Ishikawa (cell line): ENCODE data around the gene PCDHA7.

ENCODE experiments used
- CEBPB ChIP-seq: IDR thresholded peaks from 2 replicates; pipeline ENCODE4 v1.6.1; 2012
- EGR1 ChIP-seq: IDR thresholded peaks from 2 replicates; pipeline ENCODE4 v1.6.1; 2012
- EP300 ChIP-seq: IDR thresholded peaks from 2 replicates; pipeline ENCODE4 v1.6.1; 2012; ENCODE audit warnings: borderline replicate concordance
- FOXM1 ChIP-seq: IDR thresholded peaks from 2 replicates; pipeline ENCODE4 v1.6.1; 2012; ENCODE audit warnings: low read depth, borderline replicate concordance
- RAD21 ChIP-seq: IDR thresholded peaks from 2 replicates; pipeline ENCODE4 v1.6.1; 2012; ENCODE audit warnings: low read depth
- TCF12 ChIP-seq: IDR thresholded peaks from 2 replicates; pipeline ENCODE4 v1.6.1; 2012; ENCODE audit warnings: low read depth
- ZBTB7A ChIP-seq: IDR thresholded peaks from 2 replicates; pipeline ENCODE4 v1.6.1; 2012; ENCODE audit warnings: low read depth
- TF ChIP-seq, protein P1 (sequence below): IDR thresholded peaks from 2 replicates; pipeline ENCODE4 v1.6.1; 2012
- TF ChIP-seq, protein P2 (sequence below): IDR thresholded peaks from 2 replicates; pipeline ENCODE4 v1.6.1; 2012; ENCODE audit warnings: low read depth, mild to moderate bottlenecking
- TF ChIP-seq, protein P3 (sequence below): IDR thresholded peaks from 2 replicates; pipeline ENCODE4 v1.6.1; 2012

The PCDHA7 gene

DNA sequence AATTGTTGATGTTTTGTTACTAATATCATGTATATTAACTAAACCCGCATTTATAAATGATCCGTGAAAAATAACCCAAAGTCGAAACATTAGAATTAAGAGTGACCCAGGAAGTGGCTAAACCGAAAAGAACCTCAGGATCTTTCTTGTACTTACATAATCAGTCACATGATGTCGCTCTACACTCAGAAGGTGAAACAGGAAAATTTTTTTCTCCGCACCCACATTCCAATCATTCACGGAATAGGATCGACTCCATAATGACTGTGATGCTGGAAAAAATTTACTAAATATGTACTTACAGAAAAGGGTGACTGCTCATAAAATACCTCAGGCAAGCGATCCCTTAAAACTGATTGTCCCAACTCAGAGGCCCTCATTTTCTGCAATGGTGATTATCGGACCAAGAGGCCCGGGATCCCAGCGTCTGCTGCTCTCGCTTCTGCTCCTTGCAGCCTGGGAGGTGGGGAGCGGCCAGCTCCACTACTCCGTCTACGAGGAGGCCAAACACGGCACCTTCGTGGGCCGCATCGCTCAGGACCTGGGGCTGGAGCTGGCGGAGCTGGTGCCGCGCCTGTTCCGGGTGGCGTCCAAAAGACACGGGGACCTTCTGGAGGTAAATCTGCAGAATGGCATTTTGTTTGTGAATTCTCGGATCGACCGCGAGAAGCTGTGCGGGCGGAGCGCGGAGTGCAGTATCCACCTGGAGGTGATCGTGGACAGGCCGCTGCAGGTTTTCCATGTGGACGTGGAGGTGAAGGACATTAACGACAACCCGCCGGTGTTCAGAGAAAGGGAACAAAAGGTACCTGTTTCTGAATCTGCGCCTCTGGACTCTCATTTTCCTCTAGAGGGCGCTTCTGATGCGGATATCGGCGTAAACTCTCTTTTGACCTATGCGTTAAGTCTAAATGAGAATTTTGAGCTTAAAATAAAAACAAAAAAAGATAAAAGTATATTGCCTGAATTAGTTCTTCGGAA lies 41.3 kb downstream of the PCDHA7 start, which contains the start of gene PCDHA12:
Gene PCDHA12 (plus strand): TSS at position 224 of the 981 bp plus-strand sequence. CDS start 165 bp downstream, at position 389.
- TF ChIP-seq, protein P1, sequence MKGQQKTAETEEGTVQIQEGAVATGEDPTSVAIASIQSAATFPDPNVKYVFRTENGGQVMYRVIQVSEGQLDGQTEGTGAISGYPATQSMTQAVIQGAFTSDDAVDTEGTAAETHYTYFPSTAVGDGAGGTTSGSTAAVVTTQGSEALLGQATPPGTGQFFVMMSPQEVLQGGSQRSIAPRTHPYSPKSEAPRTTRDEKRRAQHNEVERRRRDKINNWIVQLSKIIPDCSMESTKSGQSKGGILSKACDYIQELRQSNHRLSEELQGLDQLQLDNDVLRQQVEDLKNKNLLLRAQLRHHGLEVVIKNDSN = no peak
- TF ChIP-seq TCF12 = no peak
- TF ChIP-seq FOXM1 = no peak
- TF ChIP-seq EP300 = no peak
- no peak for TF ChIP-seq CEBPB
- TF ChIP-seq RAD21 = no peak
- no peak for TF ChIP-seq EGR1
- TF ChIP-seq ZBTB7A = no peak

DNA sequence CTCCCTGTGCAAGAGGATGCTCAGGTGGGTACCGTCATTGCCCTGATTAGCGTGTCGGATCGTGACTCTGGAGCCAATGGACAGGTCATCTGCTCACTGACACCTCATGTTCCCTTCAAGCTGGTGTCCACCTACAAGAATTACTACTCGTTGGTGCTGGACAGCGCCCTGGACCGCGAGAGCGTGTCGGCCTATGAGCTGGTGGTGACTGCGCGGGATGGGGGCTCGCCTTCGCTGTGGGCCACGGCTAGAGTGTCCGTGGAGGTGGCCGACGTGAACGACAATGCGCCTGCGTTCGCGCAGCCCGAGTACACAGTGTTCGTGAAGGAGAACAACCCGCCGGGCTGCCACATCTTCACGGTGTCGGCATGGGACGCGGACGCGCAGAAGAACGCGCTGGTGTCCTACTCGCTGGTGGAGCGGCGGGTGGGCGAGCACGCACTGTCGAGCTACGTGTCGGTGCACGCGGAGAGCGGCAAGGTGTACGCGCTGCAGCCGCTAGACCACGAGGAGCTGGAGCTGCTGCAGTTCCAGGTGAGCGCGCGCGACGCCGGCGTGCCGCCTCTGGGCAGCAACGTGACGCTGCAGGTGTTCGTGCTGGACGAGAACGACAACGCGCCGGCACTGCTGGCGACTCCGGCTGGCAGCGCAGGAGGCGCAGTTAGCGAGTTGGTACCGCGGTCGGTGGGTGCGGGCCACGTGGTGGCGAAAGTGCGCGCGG lies 42.6 kb downstream of the PCDHA7 start:
- TF ChIP-seq, protein P2, sequence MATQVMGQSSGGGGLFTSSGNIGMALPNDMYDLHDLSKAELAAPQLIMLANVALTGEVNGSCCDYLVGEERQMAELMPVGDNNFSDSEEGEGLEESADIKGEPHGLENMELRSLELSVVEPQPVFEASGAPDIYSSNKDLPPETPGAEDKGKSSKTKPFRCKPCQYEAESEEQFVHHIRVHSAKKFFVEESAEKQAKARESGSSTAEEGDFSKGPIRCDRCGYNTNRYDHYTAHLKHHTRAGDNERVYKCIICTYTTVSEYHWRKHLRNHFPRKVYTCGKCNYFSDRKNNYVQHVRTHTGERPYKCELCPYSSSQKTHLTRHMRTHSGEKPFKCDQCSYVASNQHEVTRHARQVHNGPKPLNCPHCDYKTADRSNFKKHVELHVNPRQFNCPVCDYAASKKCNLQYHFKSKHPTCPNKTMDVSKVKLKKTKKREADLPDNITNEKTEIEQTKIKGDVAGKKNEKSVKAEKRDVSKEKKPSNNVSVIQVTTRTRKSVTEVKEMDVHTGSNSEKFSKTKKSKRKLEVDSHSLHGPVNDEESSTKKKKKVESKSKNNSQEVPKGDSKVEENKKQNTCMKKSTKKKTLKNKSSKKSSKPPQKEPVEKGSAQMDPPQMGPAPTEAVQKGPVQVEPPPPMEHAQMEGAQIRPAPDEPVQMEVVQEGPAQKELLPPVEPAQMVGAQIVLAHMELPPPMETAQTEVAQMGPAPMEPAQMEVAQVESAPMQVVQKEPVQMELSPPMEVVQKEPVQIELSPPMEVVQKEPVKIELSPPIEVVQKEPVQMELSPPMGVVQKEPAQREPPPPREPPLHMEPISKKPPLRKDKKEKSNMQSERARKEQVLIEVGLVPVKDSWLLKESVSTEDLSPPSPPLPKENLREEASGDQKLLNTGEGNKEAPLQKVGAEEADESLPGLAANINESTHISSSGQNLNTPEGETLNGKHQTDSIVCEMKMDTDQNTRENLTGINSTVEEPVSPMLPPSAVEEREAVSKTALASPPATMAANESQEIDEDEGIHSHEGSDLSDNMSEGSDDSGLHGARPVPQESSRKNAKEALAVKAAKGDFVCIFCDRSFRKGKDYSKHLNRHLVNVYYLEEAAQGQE = peak; percentile 36; the same call in 1 of the 2 replicates

DNA sequence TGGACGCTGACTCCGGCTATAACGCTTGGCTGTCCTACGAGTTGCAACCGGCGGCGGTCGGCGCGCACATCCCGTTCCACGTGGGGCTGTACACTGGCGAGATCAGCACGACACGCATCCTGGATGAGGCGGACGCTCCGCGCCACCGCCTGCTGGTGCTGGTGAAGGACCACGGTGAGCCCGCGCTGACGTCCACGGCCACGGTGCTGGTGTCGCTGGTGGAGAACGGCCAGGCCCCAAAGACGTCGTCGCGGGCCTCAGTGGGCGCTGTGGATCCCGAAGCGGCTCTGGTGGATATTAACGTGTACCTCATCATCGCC lies 43.2 kb downstream of the PCDHA7 start:
- TF ChIP-seq EP300 (no peak), RAD21 (no peak)

DNA sequence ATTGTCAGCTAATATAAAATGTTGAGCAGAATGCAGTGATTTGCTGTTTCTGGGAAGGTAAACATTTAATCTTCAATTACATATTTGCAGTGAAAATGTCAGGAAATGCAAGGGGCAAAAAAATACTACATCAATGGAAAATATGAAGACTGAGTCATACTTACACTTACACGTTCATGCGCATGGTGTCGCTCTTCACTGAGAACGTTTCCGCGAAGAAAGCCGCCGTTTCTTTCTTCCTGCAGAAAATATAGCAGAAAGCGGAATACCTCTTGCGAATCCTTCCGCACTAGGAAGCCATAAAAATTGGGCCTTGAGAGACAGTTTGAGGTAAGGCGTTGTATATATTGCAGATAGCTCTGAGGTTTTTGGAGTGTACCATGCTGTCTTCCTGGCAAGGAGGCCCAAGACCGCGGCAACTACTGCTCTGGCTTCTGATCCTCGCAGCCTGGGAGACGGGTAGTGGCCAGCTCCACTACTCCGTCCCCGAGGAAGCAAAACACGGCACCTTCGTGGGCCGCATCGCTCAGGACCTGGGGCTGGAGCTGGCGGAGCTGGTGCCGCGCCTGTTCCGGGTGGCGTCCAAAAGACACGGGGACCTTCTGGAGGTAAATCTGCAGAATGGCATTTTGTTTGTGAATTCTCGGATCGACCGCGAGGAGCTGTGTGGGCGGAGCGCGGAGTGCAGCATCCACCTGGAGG lies 48.0 kb downstream of the PCDHA7 start, which contains the start of gene PCDHA13:
Gene PCDHA13 (plus strand): TSS at position 236 of the 702 bp plus-strand sequence. CDS start 145 bp downstream, at position 381.
- TF ChIP-seq ZBTB7A = no peak
- TF ChIP-seq, protein P3, sequence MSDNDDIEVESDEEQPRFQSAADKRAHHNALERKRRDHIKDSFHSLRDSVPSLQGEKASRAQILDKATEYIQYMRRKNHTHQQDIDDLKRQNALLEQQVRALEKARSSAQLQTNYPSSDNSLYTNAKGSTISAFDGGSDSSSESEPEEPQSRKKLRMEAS = no peak

DNA sequence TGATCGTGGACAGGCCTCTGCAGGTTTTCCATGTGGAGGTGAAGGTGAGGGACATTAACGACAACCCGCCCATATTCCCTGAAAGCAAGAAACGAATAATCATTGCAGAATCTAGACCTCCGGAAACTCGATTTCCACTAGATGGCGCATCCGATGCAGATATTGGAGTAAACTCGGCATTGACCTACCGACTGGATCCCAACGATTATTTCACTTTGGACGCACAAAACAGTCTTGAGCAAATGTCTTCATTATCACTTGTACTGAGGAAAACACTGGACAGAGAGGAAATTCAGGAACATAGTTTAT lies 48.5 kb downstream of the PCDHA7 start:
- TF ChIP-seq, protein P2 = no peak
- TF ChIP-seq RAD21 = peak; percentile 50

DNA sequence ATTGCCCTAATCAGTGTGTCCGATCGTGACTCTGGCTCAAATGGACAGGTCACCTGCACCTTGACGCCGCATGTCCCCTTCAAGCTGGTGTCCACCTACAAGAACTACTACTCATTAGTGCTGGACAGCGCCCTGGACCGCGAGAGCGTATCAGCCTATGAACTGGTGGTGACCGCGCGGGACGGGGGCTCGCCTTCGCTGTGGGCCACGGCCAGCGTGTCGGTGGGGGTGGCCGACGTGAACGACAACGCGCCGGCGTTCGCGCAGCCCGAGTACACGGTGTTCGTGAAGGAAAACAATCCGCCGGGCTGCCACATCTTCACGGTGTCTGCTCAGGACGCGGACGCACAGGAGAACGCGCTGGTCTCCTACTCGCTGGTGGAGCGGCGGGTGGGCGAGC lies 49.3 kb downstream of the PCDHA7 start:
- TF ChIP-seq, protein P1 = no peak
- TF ChIP-seq EGR1 (no peak), ZBTB7A (no peak), TCF12 (no peak), EP300 (no peak)
- TF ChIP-seq, protein P2 = peak; percentile 45; the same call in 1 of the 2 replicates
